ENCODE results near the gene MED16. TPM values are rescaled to one million over a fixed set of nuclear protein-coding genes. Genes with fewer than 3 reads are reported as not detected.

Gene MED16
- total and polyA plus RNA-seq, 8 donors, result 16.7 to 126 (median 74.0) TPM

- no peaks in the 10 kb centered on the region for H3K9me3 ChIP-seq
- intact Hi-C loops (cut with DNase I; ENCODE audit: low total_unique reads), result no loop called here
- TF ChIP-seq, protein P1, sequence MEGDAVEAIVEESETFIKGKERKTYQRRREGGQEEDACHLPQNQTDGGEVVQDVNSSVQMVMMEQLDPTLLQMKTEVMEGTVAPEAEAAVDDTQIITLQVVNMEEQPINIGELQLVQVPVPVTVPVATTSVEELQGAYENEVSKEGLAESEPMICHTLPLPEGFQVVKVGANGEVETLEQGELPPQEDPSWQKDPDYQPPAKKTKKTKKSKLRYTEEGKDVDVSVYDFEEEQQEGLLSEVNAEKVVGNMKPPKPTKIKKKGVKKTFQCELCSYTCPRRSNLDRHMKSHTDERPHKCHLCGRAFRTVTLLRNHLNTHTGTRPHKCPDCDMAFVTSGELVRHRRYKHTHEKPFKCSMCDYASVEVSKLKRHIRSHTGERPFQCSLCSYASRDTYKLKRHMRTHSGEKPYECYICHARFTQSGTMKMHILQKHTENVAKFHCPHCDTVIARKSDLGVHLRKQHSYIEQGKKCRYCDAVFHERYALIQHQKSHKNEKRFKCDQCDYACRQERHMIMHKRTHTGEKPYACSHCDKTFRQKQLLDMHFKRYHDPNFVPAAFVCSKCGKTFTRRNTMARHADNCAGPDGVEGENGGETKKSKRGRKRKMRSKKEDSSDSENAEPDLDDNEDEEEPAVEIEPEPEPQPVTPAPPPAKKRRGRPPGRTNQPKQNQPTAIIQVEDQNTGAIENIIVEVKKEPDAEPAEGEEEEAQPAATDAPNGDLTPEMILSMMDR (IDR thresholded peaks at IDR 0.05), result no peak
- TF ChIP-seq POLR2AphosphoS5 (IDR thresholded peaks at IDR 0.05) (no peak), POLR2A (IDR thresholded peaks at IDR 0.05) (no peak), EP300 (IDR thresholded peaks at IDR 0.05) (no peak)
- peaks cover 0 to 4% (median 0%) of the 10 kb centered on the region in 3 donors for H3K27me3 ChIP-seq
- WGBS, 5 donors, result 51 to 71% (median 53%) methylated on average over 28 to 29 of the region's 29 CpGs
- H3K27ac ChIP-seq, result peak overlapping the region; percentile 49 to 85 (median 69)
- H3K4me1 ChIP-seq, result peaks cover 31 to 46% (median 42%) of the 10 kb centered on the region in 4 donors
- no peak for DNase-seq
- H3K36me3 ChIP-seq, result peaks cover 0 to 14% (median 12%) of the 10 kb centered on the region in 4 donors
- peak overlapping the region in 1 of 4 donors; percentile 2 for H3K4me3 ChIP-seq
These were observed 41.3 kb upstream of the MED16 start for GRCh38 chr19:934197-934840.

DNA sequence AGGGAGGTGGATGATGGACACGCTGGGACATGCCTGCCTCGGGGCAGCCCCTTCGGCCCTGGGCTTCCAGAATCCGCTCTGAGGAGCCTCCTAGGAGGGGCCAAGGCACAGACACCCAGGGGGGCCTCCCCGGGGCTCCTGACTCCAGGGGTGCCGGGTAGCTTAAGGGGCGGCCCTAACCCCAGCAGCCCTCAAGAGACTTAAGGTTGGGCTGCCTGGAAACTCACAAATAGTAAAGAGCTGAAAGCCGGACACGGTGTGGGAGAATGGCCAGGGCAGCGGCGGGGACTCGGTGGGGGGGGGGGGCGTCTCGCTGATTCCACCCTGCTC lies 40.5 kb upstream of the MED16 start:
- no peak for DNase-seq
- Histone ChIP-seq H3K36me3 (peaks cover 0 to 19% (median 17%) of the 10 kb centered on the region in 4 donors), H3K9me3 (no peaks in the 10 kb centered on the region), H3K27ac (peak overlapping the region in 3 of 5 donors; percentile 67 to 85 (median 77)), H3K4me3 (peak overlapping the region in 1 of 4 donors; percentile 28), H3K4me1 (peaks cover 31 to 48% (median 44%) of the 10 kb centered on the region in 4 donors), H3K27me3 (peaks cover 0 to 4% (median 0%) of the 10 kb centered on the region in 3 donors)
- WGBS, 5 donors, result 39 to 62% (median 56%) methylated on average over 7 to 14 of the region's 14 CpGs
- intact Hi-C loops (cut with DNase I; ENCODE audit: low total_unique reads), result no loop called here
- no peak for TF ChIP-seq POLR2A (IDR thresholded peaks at IDR 0.05)
- TF ChIP-seq POLR2AphosphoS5 (IDR thresholded peaks at IDR 0.05), result no peak
- TF ChIP-seq, protein P1 (IDR thresholded peaks at IDR 0.05), result no peak
- no peak for TF ChIP-seq EP300 (IDR thresholded peaks at IDR 0.05)

DNA sequence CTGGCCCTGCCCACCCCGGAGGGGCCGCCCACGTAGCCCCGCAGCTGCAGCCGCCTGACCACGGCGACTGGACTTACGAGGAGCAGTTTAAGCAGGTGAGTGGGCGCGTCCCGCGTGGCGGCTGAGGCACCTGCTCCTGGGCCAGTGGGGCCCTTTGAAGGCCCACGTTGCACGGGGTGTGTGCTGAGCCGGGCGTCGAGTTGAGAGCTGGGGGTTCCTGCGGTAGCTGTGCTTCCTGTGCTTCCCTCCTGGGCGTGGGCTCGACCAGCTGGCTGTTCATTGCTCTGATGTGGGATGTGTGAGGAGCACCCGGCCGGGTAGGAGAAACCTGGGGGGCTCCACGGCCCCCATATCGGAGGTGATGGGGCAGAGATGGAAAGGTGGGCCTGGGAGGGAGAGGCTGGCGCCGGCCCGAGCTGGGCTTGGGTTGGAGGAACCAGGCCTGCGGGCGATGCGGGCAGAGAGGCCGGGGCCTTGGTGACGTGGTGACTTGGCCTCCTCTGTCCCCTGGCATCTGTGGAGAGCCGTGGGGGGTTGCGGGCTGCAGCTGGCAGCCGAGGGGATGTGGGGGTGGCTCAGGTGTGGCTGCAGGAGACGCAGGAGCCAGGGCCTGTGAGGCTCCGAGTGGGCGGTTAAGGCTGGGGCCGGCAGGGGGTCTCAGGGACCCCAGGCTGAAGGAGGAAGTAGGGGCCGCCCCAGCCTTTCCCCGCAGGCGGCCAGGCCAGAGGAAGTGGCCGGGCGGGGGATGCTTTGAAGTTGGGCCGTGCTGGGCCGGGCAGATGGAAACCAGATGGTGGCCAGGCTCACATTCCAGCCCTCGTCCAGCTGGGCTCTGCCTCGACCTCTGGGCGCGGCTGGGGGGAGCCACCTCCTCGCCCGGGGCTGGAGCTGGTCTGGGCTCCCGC lies 39.9 kb upstream of the MED16 start:
- peak; percentile 71 to 89 for DNase-seq
- WGBS, 5 donors, result 38 to 55% (median 46%) methylated on average over 39 to 54 of the region's 54 CpGs
- intact Hi-C loops (cut with DNase I; ENCODE audit: low total_unique reads), result no loop called here
- Histone ChIP-seq H3K4me3 (peak overlapping the region in 2 of 4 donors; percentile 2 to 28), H3K36me3 (peaks cover 0 to 19% (median 17%) of the 10 kb centered on the region in 4 donors), H3K27ac (peak overlapping the region in 4 of 5 donors; percentile 52 to 85 (median 72)), H3K27me3 (peaks cover 0 to 4% (median 0%) of the 10 kb centered on the region in 3 donors), H3K9me3 (no peaks in the 10 kb centered on the region), H3K4me1 (peaks cover 34 to 55% (median 44%) of the 10 kb centered on the region in 4 donors)
- TF ChIP-seq EP300 (IDR thresholded peaks at IDR 0.05), result no peak
- TF ChIP-seq, protein P1 (IDR thresholded peaks at IDR 0.05), result no peak
- peak; percentile 70 to 77 (median 76) for TF ChIP-seq POLR2AphosphoS5 (IDR thresholded peaks at IDR 0.05)
- no peak for TF ChIP-seq POLR2A (IDR thresholded peaks at IDR 0.05)

Measured in stomach (tissue), 9 donors.